Upper lobe of left lung (tissue), 4 donors: ENCODE measurements around the gene RBFOX2.

ENCODE experiments used
- CTCF ChIP-seq, 6 experiments: fragments of 450-650 bp in 4 of 6; fragments of 200-600 bp in 2 of 6; sonication (generic) in 2 of 6; IDR thresholded peaks; one replicate each; pipeline ENCODE4 v1.5.1; 2016 to 2019; ENCODE audit warnings: antibody characterized with exemption in 6 of 6
- POLR2A ChIP-seq, 4 donors: fragments of 450-650 bp; IDR thresholded peaks; one replicate each; pipeline ENCODE4 v1.5.1; 2016 to 2017; ENCODE audit warnings: antibody characterized with exemption in 4 of 4, mild to moderate bottlenecking in 2 of 4
- POLR2AphosphoS5 ChIP-seq, 2 donors: sonication (generic); formaldehyde crosslinking; IDR thresholded peaks; one replicate each; pipeline ENCODE4 v1.5.1; 2017; ENCODE audit warnings: antibody characterized with exemption in 2 of 2

- TF ChIP-seq CTCF (IDR thresholded peaks at IDR 0.05) (no peak), POLR2AphosphoS5 (IDR thresholded peaks at IDR 0.05) (no peak), POLR2A (IDR thresholded peaks at IDR 0.05) (no peak)
Measured at GRCh38 chr22:35808377-35808776, 220.2 kb downstream of the RBFOX2 start.
